Stomach (tissue), 9 donors: ENCODE measurements around the gene TBL2. TPM values are rescaled to one million over a fixed set of nuclear protein-coding genes. Genes with fewer than 3 reads are reported as not detected.

Experiments
- DNase-seq, 2 donors: peaks; one replicate each; pipeline versions ENCODE4 v3.0.0 to v3.0.0-alpha.2; 2013 to 2019
- H3K27ac ChIP-seq, 5 donors: fragments of 200-600 bp in 4 of 5; sonication (generic) in 4 of 5; one replicate each; pipeline ENCODE4 v1.5.1; 2013 to 2019; ENCODE audit warnings: mild to moderate bottlenecking in 1 of 5, moderate library complexity in 1 of 5
- H3K27me3 ChIP-seq, 3 donors: fragments of 200-600 bp; sonication (generic); one replicate each; pipeline ENCODE4 v1.5.1; 2017 to 2019; ENCODE audit warnings: mixed run types in 1 of 3
- H3K36me3 ChIP-seq, 4 donors: fragments of 200-600 bp; sonication (generic); 1 replicate in 3 of 4; 2 replicates in 1 of 4; pipeline ENCODE4 v1.5.1; 2016 to 2019
- H3K4me1 ChIP-seq, 4 donors: fragments of 200-600 bp; sonication (generic); one replicate each; pipeline ENCODE4 v1.5.1; 2016 to 2019
- H3K4me3 ChIP-seq, 4 donors: fragments of 200-600 bp; sonication (generic) in 3 of 4; one replicate each; pipeline ENCODE4 v1.5.1; 2016 to 2019; ENCODE audit warnings: mild to moderate bottlenecking in 1 of 4
- H3K9me3 ChIP-seq, 4 donors: fragments of 200-600 bp; sonication (generic); one replicate each; pipeline ENCODE4 v1.5.1; 2016 to 2019
- CTCF ChIP-seq, 7 experiments: fragments of 450-650 bp in 4 of 7; fragments of 200-600 bp in 3 of 7; sonication (generic) in 3 of 7; IDR thresholded peaks; one replicate each; pipeline ENCODE4 v1.5.1; 2016 to 2019; ENCODE audit warnings: antibody characterized with exemption in 7 of 7, control low read depth in 2 of 7, mild to moderate bottlenecking in 1 of 7
- EP300 ChIP-seq: sonication (generic); formaldehyde crosslinking; IDR thresholded peaks from one replicate; pipeline ENCODE4 v1.6.1; 2017; ENCODE audit warnings: antibody characterized with exemption
- POLR2A ChIP-seq, 4 donors: fragments of 450-650 bp; IDR thresholded peaks; one replicate each; pipeline ENCODE4 v1.6.1; 2016; ENCODE audit warnings: antibody characterized with exemption in 4 of 4, control low read depth in 2 of 4, mild to moderate bottlenecking in 1 of 4, moderate library complexity in 1 of 4
- POLR2AphosphoS5 ChIP-seq, 3 donors: sonication (generic); formaldehyde crosslinking; IDR thresholded peaks; one replicate each; pipeline ENCODE4 v1.6.1; 2016; ENCODE audit warnings: antibody characterized with exemption in 3 of 3
- WGBS, 5 donors: extraction: QIAGEN DNeasy Blood & Tissue Kit in 3 of 5; methylation state at CpG; one replicate each; pipeline versions ENCODE4 v1.1.5 to v1.1.7; 2013 to 2018; 5-methylcytosine and 5-hydroxymethylcytosine counted together
- intact Hi-C: fragments of 100-400 bp; cut with DNase I; formaldehyde crosslinking; loops from one replicate; pipeline ENCODE4 v1.15.1; 2023; ENCODE audit warnings: low total_unique reads
- polyA plus RNA-seq, 3 donors: library from polyadenylated mRNA; stranded (reverse); fragments of 200-250 nt; gene quantifications; one replicate each; pipeline ENCODE4 v1.2.3, GENCODE V29; 2013
- total RNA-seq, 5 donors: library from RNA; depleted of rRNA; stranded (reverse); fragments of >200 nt; gene quantifications; one replicate each; pipeline versions ENCODE4 v1.1.0 to v1.2.3, GENCODE V29; 2014 to 2016
- donor health status: healthy with polysubstance abuse.
- donor health status: Bipolar disorder and iron deficiency.
- donor health status: healthy.

Gene TBL2
- total and polyA plus RNA-seq, 8 donors: 1.2 to 176 (median 21.7) TPM

DNA sequence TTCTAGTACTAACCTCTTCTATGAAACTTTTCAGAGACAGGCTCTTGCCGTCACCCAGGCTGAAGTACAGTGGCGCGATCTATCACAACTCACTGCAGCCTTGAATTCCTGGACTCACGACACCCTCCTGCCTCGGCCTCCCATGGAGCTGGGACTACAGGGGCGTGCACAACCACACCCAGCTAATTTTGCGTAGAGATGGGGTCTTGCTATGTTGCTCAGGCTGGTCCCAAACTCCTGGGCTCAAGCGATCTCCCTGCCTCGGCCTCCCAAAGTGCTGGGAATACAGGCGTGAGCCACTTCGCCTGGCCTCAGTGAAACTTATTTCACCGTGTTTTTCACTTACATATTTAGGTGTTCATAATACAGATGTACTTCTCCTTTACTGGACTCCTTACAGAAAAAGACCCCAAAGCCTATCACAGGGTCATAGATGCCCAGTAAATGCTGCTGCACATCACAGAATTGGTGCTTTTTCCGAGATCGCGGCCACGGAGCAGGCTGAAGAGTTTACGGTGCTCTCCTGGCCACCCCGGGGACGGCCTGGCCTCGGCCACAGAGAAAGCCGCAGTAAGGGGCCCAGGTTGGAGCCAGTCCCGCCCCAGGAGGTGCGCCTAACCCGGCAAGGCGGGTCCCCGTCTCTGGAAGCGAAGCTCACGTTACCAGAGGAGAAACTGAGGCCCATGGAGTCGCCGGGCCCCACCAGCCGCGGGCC is 595 bp downstream of the TBL2 start:
- peaks cover 15 to 35% (median 34%) of the 10 kb centered on the region in 4 donors for H3K36me3 ChIP-seq
- H3K4me1 ChIP-seq: peaks cover 14 to 65% (median 30%) of the 10 kb centered on the region in 4 donors
- 6 to 12% (median 7%) methylated on average over 23 to 32 of the region's 32 CpGs for WGBS, 5 donors
- H3K27ac ChIP-seq: peak overlapping the region; percentile 92 to 98 (median 95)
- intact Hi-C loops: no loop called here
- peak overlapping the region; percentile 73 to 91 (median 88) for H3K4me3 ChIP-seq
- no peaks in the 10 kb centered on the region for H3K27me3 ChIP-seq
- DNase-seq: peak in 1 of 2 donors; percentile 58
- no peaks in the 10 kb centered on the region for H3K9me3 ChIP-seq
- TF ChIP-seq CTCF (IDR thresholded peaks at IDR 0.05) (no peak), POLR2AphosphoS5 (IDR thresholded peaks at IDR 0.05) (no peak), POLR2A (IDR thresholded peaks at IDR 0.05) (no peak), EP300 (no peak)

GRCh38 chr7:73573791-73574190 is 4.6 kb downstream of the TBL2 start:
- Histone ChIP-seq H3K27me3 (no peaks in the 10 kb centered on the region), H3K9me3 (no peaks in the 10 kb centered on the region), H3K4me3 (no peak overlapping the region), H3K27ac (no peak overlapping the region), H3K36me3 (peaks cover 42 to 75% (median 74%) of the 10 kb centered on the region in 4 donors), H3K4me1 (peaks cover 14 to 42% (median 22%) of the 10 kb centered on the region in 4 donors)
- intact Hi-C loops: no loop called here
- 96 to 99% (median 96%) methylated on average over 8 to 11 of the region's 11 CpGs for WGBS, 5 donors
- no peak for DNase-seq
- no peak for TF ChIP-seq POLR2AphosphoS5 (IDR thresholded peaks at IDR 0.05)
- no peak for TF ChIP-seq POLR2A (IDR thresholded peaks at IDR 0.05)
- no peak for TF ChIP-seq EP300
- no peak for TF ChIP-seq CTCF (IDR thresholded peaks at IDR 0.05)

DNA sequence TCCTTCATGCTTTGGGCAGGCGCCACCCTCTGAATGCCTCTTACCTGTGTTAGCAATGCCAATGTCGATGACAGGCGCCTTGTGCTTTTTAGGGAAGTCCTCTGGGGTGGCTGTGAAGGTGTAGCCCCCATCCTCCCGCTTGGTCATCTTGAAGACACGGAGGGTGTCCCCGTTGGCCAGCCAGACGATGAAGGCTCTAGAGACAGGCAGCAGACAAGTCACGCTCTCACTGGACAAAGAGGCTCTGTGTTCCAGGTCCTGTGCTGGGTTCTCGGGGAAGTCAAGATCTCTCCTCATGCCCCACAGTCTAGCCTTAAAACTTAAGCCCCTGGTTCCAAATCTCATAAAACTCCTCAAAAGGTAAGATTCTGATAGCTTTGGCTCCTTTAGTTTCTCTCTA is 5.1 kb downstream of the TBL2 start:
- WGBS, 5 donors: 91 to 98% (median 94%) methylated on average over 8 to 9 of the region's 9 CpGs
- peaks cover 14 to 41% (median 22%) of the 10 kb centered on the region in 4 donors for H3K4me1 ChIP-seq
- H3K4me3 ChIP-seq: no peak overlapping the region
- intact Hi-C loops: no loop called here
- TF ChIP-seq EP300 (no peak), POLR2A (IDR thresholded peaks at IDR 0.05) (no peak), CTCF (IDR thresholded peaks at IDR 0.05) (no peak), POLR2AphosphoS5 (IDR thresholded peaks at IDR 0.05) (no peak)
- no peak overlapping the region for H3K27ac ChIP-seq
- peaks cover 42 to 75% (median 75%) of the 10 kb centered on the region in 4 donors for H3K36me3 ChIP-seq
- DNase-seq: no peak
- no peaks in the 10 kb centered on the region for H3K27me3 ChIP-seq
- H3K9me3 ChIP-seq: no peaks in the 10 kb centered on the region

- intact Hi-C loops: no loop called here
- 70 to 91% (median 76%) methylated on average over 4 to 6 of the region's 6 CpGs for WGBS, 5 donors
- H3K27ac ChIP-seq: no peak overlapping the region
- H3K9me3 ChIP-seq: no peaks in the 10 kb centered on the region
- peaks cover 13 to 44% (median 21%) of the 10 kb centered on the region in 4 donors for H3K4me1 ChIP-seq
- TF ChIP-seq POLR2AphosphoS5 (IDR thresholded peaks at IDR 0.05): no peak
- no peak for TF ChIP-seq POLR2A (IDR thresholded peaks at IDR 0.05)
- no peak for TF ChIP-seq CTCF (IDR thresholded peaks at IDR 0.05)
- TF ChIP-seq EP300: no peak
- no peaks in the 10 kb centered on the region for H3K27me3 ChIP-seq
- DNase-seq: no peak
- peaks cover 42 to 75% (median 75%) of the 10 kb centered on the region in 4 donors for H3K36me3 ChIP-seq
- no peak overlapping the region for H3K4me3 ChIP-seq
Observed at GRCh38 chr7:73572767-73573186, 5.6 kb downstream of the TBL2 start.
